Aorta (tissue), 5 donors: ENCODE measurements around the gene UCP3. TPM values are rescaled to one million over a fixed set of nuclear protein-coding genes. Genes with fewer than 3 reads are reported as not detected.

Source experiments
- ATAC-seq: fragments of 200-7000 bp; cut with Tn5 transposase; one replicate; pipeline ENCODE4 v1.9.1; 2022; ENCODE audit warnings: moderate library complexity; ENCODE audit not compliant: low FRiP score
- DNase-seq, 2 donors: peaks; one replicate each; pipeline ENCODE4 v3.0.0-alpha.2; 2020
- H3K27ac ChIP-seq, 2 donors: one replicate each; pipeline ENCODE4 v1.5.1; 2013; ENCODE audit warnings: low read length in 2 of 2, mild to moderate bottlenecking in 2 of 2, moderate library complexity in 2 of 2, control low read depth in 1 of 2, inconsistent platforms in 1 of 2, low read depth in 1 of 2
- H3K27me3 ChIP-seq, 2 donors: one replicate each; pipeline ENCODE4 v1.6.1; 2013; ENCODE audit warnings: control low read depth in 1 of 2, low read length in 1 of 2, mild to moderate bottlenecking in 1 of 2, moderate library complexity in 1 of 2; ENCODE audit not compliant: insufficient read depth in 2 of 2, control insufficient read depth in 1 of 2
- H3K36me3 ChIP-seq, 2 donors: one replicate each; pipeline ENCODE4 v1.6.1; 2013; ENCODE audit warnings: control low read depth in 1 of 2, low read length in 1 of 2, mild to moderate bottlenecking in 1 of 2; ENCODE audit not compliant: insufficient read depth in 2 of 2, control insufficient read depth in 1 of 2
- H3K4me1 ChIP-seq, 2 donors: one replicate each; pipeline ENCODE4 v1.6.1; 2013; ENCODE audit warnings: low read length in 2 of 2, control low read depth in 1 of 2, mild to moderate bottlenecking in 1 of 2, moderate library complexity in 1 of 2; ENCODE audit not compliant: insufficient read depth in 2 of 2, control insufficient read depth in 1 of 2
- H3K4me3 ChIP-seq, 2 donors: one replicate each; pipeline ENCODE4 v1.5.1; 2013; ENCODE audit warnings: low read length in 2 of 2, control low read depth in 1 of 2, mild to moderate bottlenecking in 1 of 2
- H3K9me3 ChIP-seq: one replicate; pipeline ENCODE4 v1.6.1; 2013; ENCODE audit warnings: mild to moderate bottlenecking, low read length; ENCODE audit not compliant: control insufficient read depth
- WGBS, 2 donors: extraction: QIAGEN DNeasy Blood & Tissue Kit; methylation state at CpG; one replicate each; pipeline ENCODE4 v1.1.7; 2013; 5-methylcytosine and 5-hydroxymethylcytosine counted together
- intact Hi-C, 2 donors: fragments of 100-400 bp; cut with DNase I; formaldehyde crosslinking; loops; one replicate each; pipeline versions ENCODE4 v1.14.2 to v1.15.0; 2022
- polyA plus RNA-seq, 2 donors: library from polyadenylated mRNA; stranded (reverse); fragments of 200-250 nt; gene quantifications; one replicate each; pipeline ENCODE4 v1.2.3, GENCODE V29; 2013
- total RNA-seq, 2 donors: library from RNA; stranded (reverse); fragmentation: NEBNext Ultra II Directional; extraction: Animal tissue kit (Norgen Biotek cat#: 25700); gene quantifications; one replicate each; pipeline ENCODE4 v1.2.1, GENCODE V29; 2021
- donor health status: healthy with polysubstance abuse.
- donor health status: Bipolar disorder and iron deficiency.
- donor health status: DM: no; HTN: no; CAD: no.
- donor health status: DM: no; HTN: no; CAD: no.
- donor health status: DM: yes; HTN: yes; CAD: no.

The UCP3 gene
- total and polyA plus RNA-seq, 4 donors = 0.38 to 3.1 (median 2.4) TPM

- H3K27me3 ChIP-seq = no peaks in the 10 kb centered on the region
- peaks cover 2 to 5% of the 10 kb centered on the region in 2 donors for H3K36me3 ChIP-seq
- peak in 1 of 2 donors; percentile 50 for DNase-seq
- ATAC-seq = no peak
- H3K4me3 ChIP-seq = no peak overlapping the region
- H3K4me1 ChIP-seq = no peaks in the 10 kb centered on the region
- intact Hi-C loops = no loop called here
- H3K9me3 ChIP-seq = no peaks in the 10 kb centered on the region
- 91 to 93% methylated on average over 13 of the region's 13 CpGs for WGBS, 2 donors
- no peak overlapping the region for H3K27ac ChIP-seq
Observed at GRCh38 chr11:73998846-73999575, 9.9 kb downstream of the UCP3 start.

- 86 to 89% methylated on average over 5 to 6 of the region's 6 CpGs for WGBS, 2 donors
Observed at GRCh38 chr11:73997120-73997770, 11.6 kb downstream of the UCP3 start.

GRCh38 chr11:73996161-73996747, 12.6 kb downstream of the UCP3 start:
- Histone ChIP-seq H3K4me3 (no peak overlapping the region), H3K27ac (no peak overlapping the region), H3K27me3 (no peaks in the 10 kb centered on the region), H3K9me3 (no peaks in the 10 kb centered on the region), H3K36me3 (no peaks in the 10 kb centered on the region), H3K4me1 (no peaks in the 10 kb centered on the region)
- DNase-seq = peak in 1 of 2 donors; percentile 4
- intact Hi-C loops = no loop called here
- ATAC-seq = no peak
- WGBS, 2 donors = 92% methylated on average over 4 of the region's 4 CpGs

More at GRCh38 chr11:73997120-73997770, 11.6 kb downstream of the UCP3 start:
- Histone ChIP-seq H3K9me3 (no peaks in the 10 kb centered on the region), H3K27me3 (no peaks in the 10 kb centered on the region), H3K4me3 (no peak overlapping the region), H3K4me1 (no peaks in the 10 kb centered on the region), H3K36me3 (peaks cover 0 to 2% of the 10 kb centered on the region in 2 donors), H3K27ac (no peak overlapping the region)
- intact Hi-C loops = no loop called here
- DNase-seq = peak; percentile 3 to 28
- ATAC-seq = no peak

- no peaks in the 10 kb centered on the region for H3K4me1 ChIP-seq
- no peaks in the 10 kb centered on the region for H3K9me3 ChIP-seq
- H3K4me3 ChIP-seq = no peak overlapping the region
- no peak for DNase-seq
- 65% methylated on average over 2 of the region's 2 CpGs for WGBS, 2 donors
- H3K27me3 ChIP-seq = no peaks in the 10 kb centered on the region
- no peaks in the 10 kb centered on the region for H3K36me3 ChIP-seq
- ATAC-seq = no peak
- intact Hi-C loops = no loop called here
- no peak overlapping the region for H3K27ac ChIP-seq
Observed at GRCh38 chr11:73995731-73996130, 13.2 kb downstream of the UCP3 start.

GRCh38 chr11:73995247-73995646, 13.6 kb downstream of the UCP3 start:
- no peak overlapping the region for H3K27ac ChIP-seq
- intact Hi-C loops = no loop called here

GRCh38 chr11:73991471-73992006, 17.3 kb downstream of the UCP3 start:
- Histone ChIP-seq H3K36me3 (no peaks in the 10 kb centered on the region), H3K4me3 (no peak overlapping the region), H3K27me3 (no peaks in the 10 kb centered on the region), H3K27ac (no peak overlapping the region), H3K4me1 (no peaks in the 10 kb centered on the region), H3K9me3 (no peaks in the 10 kb centered on the region)
- intact Hi-C loops = no loop called here
- 86 to 91% methylated on average over 6 of the region's 6 CpGs for WGBS, 2 donors
- DNase-seq (peak in 1 of 2 donors; percentile 17), ATAC-seq (no peak)

More at GRCh38 chr11:73995247-73995646, 13.6 kb downstream of the UCP3 start:
- 89 to 95% methylated on average over 2 of the region's 2 CpGs for WGBS, 2 donors
- no peaks in the 10 kb centered on the region for H3K36me3 ChIP-seq
- ATAC-seq (peak; percentile 11), DNase-seq (no peak)
- H3K4me1 ChIP-seq = no peaks in the 10 kb centered on the region
- H3K9me3 ChIP-seq = no peaks in the 10 kb centered on the region
- no peaks in the 10 kb centered on the region for H3K27me3 ChIP-seq
- H3K4me3 ChIP-seq = no peak overlapping the region

- WGBS, 2 donors = 74 to 85% methylated on average over 2 of the region's 2 CpGs
- H3K4me1 ChIP-seq = no peaks in the 10 kb centered on the region
- H3K36me3 ChIP-seq = no peaks in the 10 kb centered on the region
- H3K27me3 ChIP-seq = no peaks in the 10 kb centered on the region
- intact Hi-C loops = no loop called here
- H3K9me3 ChIP-seq = no peaks in the 10 kb centered on the region
- H3K27ac ChIP-seq = no peak overlapping the region
- DNase-seq = no peak
- no peak for ATAC-seq
- H3K4me3 ChIP-seq = no peak overlapping the region
Observed at GRCh38 chr11:73990730-73991129, 18.2 kb downstream of the UCP3 start.

GRCh38 chr11:73989156-73989555, 19.7 kb downstream of the UCP3 start:
- DNase-seq (no peak), ATAC-seq (no peak)
- H3K27ac ChIP-seq = no peak overlapping the region
- intact Hi-C loops = no loop called here
- H3K4me1 ChIP-seq = no peaks in the 10 kb centered on the region
- no peaks in the 10 kb centered on the region for H3K9me3 ChIP-seq
- H3K36me3 ChIP-seq = no peaks in the 10 kb centered on the region
- 92 to 95% methylated on average over 6 of the region's 6 CpGs for WGBS, 2 donors
- H3K27me3 ChIP-seq = no peaks in the 10 kb centered on the region
- H3K4me3 ChIP-seq = no peak overlapping the region
